OCI-LY3 (cell line): ENCODE data around the gene ADIRF.
"Not testable (repeated sequence)": the region's sequence is repeated elsewhere in the genome, so short reads cannot be mapped to it uniquely, and the experiment has no call there.

Experiments used
- H2AFZ ChIP-seq: fragments of 200-600, 300-600 bp; shearing (Covaris generic); 2 replicates; pipeline ENCODE4 v1.6.0; 2014; ENCODE audit warnings: antibody characterized with exemption, low read depth, low read length
- H3K27ac ChIP-seq: fragments of 200-600, 300-600 bp; sonication (generic); 2 replicates; pipeline ENCODE4 v1.5.1; 2014; ENCODE audit warnings: mild to moderate bottlenecking, low read length, moderate library complexity, mixed read lengths
- H3K27me3 ChIP-seq: fragments of 200-600, 300-600 bp; sonication (generic); 2 replicates; pipeline ENCODE4 v1.6.1; 2014; ENCODE audit warnings: low read depth, low read length, mixed read lengths
- H3K36me3 ChIP-seq: fragments of 200-600, 300-600 bp; sonication (generic); replicated peaks from 2 replicates; pipeline ENCODE3; 2014; ENCODE audit warnings: low read depth, low read length, mixed read lengths
- H3K4me1 ChIP-seq: fragments of 300-600, 200-600 bp; sonication (generic); 2 replicates; pipeline ENCODE4 v1.6.1; 2014; ENCODE audit warnings: low read length, mixed read lengths
- H3K4me2 ChIP-seq: fragments of 200-600, 300-600 bp; sonication (generic); 2 replicates; pipeline ENCODE4 v1.6.1; 2014; ENCODE audit warnings: low read length, mixed read lengths
- H3K4me3 ChIP-seq: fragments of 300-600, 200-600 bp; sonication (generic); 2 replicates; pipeline ENCODE4 v1.5.1; 2014; ENCODE audit warnings: antibody characterized with exemption, mild to moderate bottlenecking, low read length, moderate library complexity
- H3K79me2 ChIP-seq: fragments of 300-600, 200-600 bp; shearing (Covaris generic); 2 replicates; pipeline ENCODE4 v1.6.1; 2014; ENCODE audit warnings: mild to moderate bottlenecking, low read length, mixed read lengths
- H3K9ac ChIP-seq: fragments of 300-600, 200-600 bp; shearing (Covaris generic); 2 replicates; pipeline ENCODE4 v1.6.0; 2014; ENCODE audit warnings: mild to moderate bottlenecking, low read length, moderate library complexity
- H3K9me3 ChIP-seq: fragments of 200-600, 300-600 bp; shearing (Covaris generic); 2 replicates; pipeline ENCODE4 v1.6.1; 2014; ENCODE audit warnings: low read length, mixed read lengths; ENCODE audit not compliant: insufficient read depth
- H4K20me1 ChIP-seq: fragments of 200-600, 300-600 bp; sonication (generic); 2 replicates; pipeline ENCODE4 v1.6.1; 2016; ENCODE audit warnings: low read length, mixed read lengths; ENCODE audit not compliant: insufficient read depth

Gene ADIRF

DNA sequence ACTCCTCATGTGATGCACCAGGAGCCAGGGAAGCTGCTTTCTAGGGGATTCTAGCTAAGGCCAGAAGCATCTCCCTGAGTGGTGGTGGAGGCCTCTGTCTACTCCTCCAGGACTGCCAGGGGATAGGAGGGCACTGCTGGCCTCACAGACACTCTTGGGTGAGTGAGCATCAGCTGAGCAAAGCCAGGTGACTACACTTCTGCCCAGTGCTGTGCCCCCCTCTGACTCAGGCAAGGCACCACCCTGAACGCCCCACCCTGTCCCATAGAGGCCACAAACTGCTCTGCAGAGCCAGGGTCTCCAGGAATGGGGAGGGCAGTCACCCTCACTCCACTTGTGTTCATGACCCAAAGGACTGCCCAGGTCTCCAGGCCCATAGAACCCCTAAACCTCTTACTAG, 51.2 kb downstream of the ADIRF start:
- H2AFZ ChIP-seq, H3K4me1 ChIP-seq, H3K27ac ChIP-seq, H3K36me3 ChIP-seq, H3K9me3 ChIP-seq, H4K20me1 ChIP-seq, H3K79me2 ChIP-seq, H3K4me3 ChIP-seq, H3K9ac ChIP-seq, H3K27me3 ChIP-seq, H3K4me2 ChIP-seq: not testable (repeated sequence)

- not testable (repeated sequence) for H4K20me1 ChIP-seq, H3K79me2 ChIP-seq, H3K4me1 ChIP-seq, H3K9ac ChIP-seq, H3K27ac ChIP-seq, H2AFZ ChIP-seq, H3K4me3 ChIP-seq, H3K9me3 ChIP-seq, H3K4me2 ChIP-seq, H3K27me3 ChIP-seq, H3K36me3 ChIP-seq
Measured at GRCh38 chr10:87020056-87020455, 51.8 kb downstream of the ADIRF start, which contains the start of gene FAM25A. FAM25A (plus strand) TSS chr10:87020294; CDS start chr10:87020325, 31 bp downstream.
